ELF-1 (cell line): ENCODE data around the gene CD226.
A peak's percentile ranks its signal among the peaks of the same experiment; 100 is the strongest.
"Not testable (repeated sequence)": the region's sequence is repeated elsewhere in the genome, so short reads cannot be mapped to it uniquely, and the experiment has no call there.

Experiments
- DNase-seq: peaks from one replicate; pipeline ENCODE4 v3.0.0-alpha.2; 2016; ENCODE audit warnings: low read depth, low spot score

CD226 gene

DNA sequence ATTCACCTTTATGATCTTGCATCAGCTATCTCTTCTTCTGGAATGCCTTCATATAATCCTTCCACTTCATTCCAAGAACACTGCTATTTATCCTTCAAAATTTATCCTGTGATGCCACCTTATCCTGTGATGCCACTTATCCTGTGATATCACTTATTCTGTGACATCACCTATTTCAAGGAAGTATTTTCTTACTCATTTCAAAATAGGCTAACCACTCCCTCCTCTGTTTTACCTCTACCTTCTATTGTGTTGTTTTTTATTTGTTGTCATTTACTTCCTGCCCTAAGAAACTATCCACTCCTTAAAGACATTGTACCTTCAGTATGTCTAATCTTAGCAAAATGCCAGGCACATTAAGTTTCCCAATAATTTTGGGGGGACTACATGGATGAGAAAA lies 38.8 kb downstream of the CD226 start:
- DNase-seq, result no peak

DNA sequence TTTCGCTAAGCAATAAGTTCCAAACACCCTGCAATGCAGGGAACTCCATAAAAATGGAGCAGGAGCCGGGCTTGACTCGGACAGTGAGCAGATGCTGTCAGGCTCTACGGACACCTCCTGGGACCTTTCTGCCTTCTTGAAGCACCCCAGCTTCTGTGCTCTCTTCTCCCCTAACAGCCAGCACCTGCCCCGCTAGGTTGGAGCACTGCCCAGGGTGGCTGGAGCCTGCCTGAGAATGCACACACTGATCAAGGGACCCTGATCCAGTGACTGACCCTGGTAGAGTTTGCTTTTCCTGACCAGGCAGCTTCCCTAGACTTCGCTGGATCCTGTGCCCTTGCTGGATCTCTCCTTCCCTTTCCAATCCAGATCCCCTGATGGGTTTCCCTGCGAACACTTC lies 40.9 kb downstream of the CD226 start:
- DNase-seq, result no peak

- DNase-seq, result no peak
Observed at GRCh38 chr18:69900941-69901340, 46.7 kb downstream of the CD226 start.

- not testable (repeated sequence) for DNase-seq
Observed at GRCh38 chr18:69899154-69899923, 48.3 kb downstream of the CD226 start.

- DNase-seq, result no peak
Observed at GRCh38 chr18:69898241-69898861, 49.3 kb downstream of the CD226 start.

- DNase-seq, result no peak
Observed at GRCh38 chr18:69897397-69898108, 50.1 kb downstream of the CD226 start.

- DNase-seq, result peak; percentile 14
Observed at GRCh38 chr18:69895066-69896047, 52.3 kb downstream of the CD226 start.

GRCh38 chr18:69894467-69894866 lies 53.2 kb downstream of the CD226 start:
- DNase-seq, result no peak

GRCh38 chr18:69890558-69890957 lies 57.1 kb downstream of the CD226 start:
- DNase-seq, result no peak

DNA sequence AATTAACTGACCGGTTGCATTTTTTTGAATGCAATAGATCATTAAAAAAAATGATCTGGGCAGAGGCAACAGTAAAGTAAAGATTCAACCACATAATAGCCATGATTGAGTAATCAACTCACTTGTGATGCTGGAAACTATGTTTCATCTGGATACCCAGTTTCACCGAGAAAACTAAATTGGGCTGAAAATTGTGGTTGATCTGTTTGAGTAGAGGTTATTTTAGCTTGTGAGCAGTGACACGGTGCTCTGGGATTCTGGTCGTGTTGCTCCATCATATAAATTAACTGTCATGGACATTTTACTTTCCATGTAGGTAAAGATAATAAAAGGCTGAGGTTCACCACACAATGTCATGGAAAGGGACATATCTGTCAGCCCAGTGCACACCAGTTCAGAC lies 58.7 kb downstream of the CD226 start:
- no peak for DNase-seq

- no peak for DNase-seq
Observed at GRCh38 chr18:69887256-69887655, 60.4 kb downstream of the CD226 start.

DNA sequence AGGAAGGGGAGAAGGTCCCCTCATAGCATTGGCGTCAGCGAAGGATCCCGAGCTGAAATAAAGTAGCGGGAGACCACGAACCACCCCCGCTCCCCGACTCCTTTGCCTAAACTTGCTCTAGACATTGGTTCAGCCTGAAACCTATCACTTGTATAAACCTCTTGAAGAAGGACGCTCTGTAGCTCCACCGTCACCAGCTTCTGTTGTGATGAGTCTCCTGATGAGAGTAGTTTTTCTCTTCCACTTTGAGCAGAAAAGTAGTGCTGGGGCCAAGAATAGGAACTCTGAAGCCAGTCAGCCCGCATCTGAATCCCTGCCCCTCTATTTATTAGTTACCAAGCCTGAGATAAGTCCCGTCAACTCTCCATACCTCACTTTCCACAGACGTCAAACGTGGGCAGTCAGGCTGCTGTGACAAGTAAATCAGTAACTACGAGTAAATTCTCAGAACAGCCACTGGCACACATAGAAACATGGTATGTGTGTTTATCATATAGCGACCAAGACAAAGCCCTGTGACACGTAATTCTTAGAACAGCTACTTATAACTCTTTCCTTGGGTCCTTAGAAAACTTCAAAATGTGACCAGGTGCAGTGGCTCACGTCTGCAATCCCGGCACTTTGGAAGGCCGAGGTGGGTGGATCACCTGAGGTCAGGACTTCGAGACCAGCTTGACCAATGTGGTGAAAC lies 61.7 kb downstream of the CD226 start:
- DNase-seq, result no peak

DNA sequence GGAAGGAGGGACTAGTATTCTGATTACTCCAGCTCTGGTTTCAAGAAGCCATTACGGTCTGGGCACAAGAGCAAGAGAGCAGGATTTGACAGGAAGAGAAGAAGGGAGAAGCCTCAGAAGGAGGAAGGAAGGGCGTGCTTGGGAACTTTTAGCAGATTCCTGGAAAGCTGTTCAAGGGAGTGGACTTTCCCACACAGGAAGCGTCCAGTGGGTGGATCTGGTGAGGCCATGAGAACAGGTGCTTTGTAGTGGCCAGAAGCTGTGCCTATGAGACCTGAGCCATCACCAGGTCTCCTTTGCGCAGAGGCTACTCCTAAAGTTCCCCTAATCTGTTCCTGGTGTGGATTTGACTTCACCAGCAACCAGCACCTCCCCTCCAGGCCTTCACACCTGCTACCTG lies 62.3 kb downstream of the CD226 start:
- DNase-seq, result no peak

- DNase-seq, result no peak
Observed at GRCh38 chr18:69883781-69884180, 63.9 kb downstream of the CD226 start.

DNA sequence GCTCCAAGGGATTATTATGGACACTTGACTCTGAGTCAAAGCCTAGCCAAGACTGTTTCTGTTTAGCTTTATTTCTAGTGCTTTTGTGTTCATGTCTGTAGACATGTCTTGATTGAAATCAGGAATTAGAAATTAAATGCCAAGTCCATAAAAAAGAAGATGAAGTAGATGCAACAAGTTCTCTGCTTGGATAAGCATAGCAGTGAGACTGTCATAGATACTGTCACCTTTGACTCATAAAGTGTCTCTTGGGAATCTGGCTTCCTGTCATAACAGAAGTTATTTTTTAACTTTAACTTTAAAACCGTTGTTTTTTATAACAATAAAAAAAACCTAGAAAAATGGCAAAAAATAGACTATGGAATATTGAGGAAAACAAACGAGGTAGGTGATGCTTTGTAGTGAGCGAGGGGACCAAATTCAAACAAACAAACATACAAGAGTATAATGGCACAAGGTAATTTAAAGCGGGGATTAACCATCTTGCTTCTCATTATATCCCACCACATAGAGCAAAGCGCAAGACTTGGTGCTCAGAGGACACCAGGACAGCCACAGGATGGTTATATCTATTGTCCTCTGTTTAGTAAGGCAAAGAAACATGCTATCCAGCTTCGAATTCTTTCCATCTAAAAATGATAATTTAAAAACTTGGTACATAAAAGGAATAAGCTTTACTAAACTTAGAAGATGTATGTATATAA lies 64.6 kb downstream of the CD226 start:
- DNase-seq, result no peak

DNA sequence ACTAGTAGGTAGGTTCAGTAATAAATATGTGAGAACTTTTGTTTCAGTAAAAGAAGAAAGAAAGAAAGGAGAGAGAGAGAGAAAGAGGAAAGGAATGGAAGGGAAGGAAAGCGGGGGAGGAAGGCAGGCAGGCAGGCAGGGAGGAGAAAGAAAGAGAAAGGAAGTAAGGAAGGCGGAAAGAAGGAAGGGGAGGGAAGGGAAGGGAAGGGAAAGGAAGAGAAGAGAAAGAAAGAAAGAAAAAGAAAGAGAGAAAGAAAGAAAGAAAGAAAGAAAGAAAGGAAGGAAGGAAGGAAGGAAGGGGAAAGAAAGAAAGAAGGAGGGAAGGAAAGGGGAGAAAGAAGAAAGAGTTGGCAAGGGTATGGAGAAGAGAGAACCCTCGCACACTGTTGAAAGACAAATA lies 67.6 kb downstream of the CD226 start:
- no peak for DNase-seq

- DNase-seq, result not testable (repeated sequence)
Observed at GRCh38 chr18:69879051-69879450, 68.6 kb downstream of the CD226 start.

GRCh38 chr18:69878213-69878933 lies 69.3 kb downstream of the CD226 start:
- no peak for DNase-seq

DNA sequence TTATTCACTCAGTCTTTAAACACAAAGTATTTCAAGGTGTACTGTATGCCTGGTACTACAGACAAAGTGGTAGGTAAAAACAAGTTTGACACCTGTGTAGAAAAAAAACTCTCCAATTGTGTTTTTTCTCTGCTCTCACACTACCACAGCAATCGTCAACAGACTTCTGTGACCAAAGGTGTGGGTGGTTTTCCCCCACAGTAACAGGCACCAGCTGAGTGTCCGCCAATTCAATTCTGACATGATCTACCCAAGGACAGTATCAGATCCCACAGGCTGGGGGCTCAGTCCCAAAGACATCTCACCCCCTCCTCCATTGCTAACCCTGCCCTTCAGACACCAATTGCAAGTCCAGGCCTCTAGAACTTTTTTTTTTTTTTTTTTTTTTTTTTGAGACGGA lies 71.2 kb downstream of the CD226 start:
- DNase-seq, result no peak

DNA sequence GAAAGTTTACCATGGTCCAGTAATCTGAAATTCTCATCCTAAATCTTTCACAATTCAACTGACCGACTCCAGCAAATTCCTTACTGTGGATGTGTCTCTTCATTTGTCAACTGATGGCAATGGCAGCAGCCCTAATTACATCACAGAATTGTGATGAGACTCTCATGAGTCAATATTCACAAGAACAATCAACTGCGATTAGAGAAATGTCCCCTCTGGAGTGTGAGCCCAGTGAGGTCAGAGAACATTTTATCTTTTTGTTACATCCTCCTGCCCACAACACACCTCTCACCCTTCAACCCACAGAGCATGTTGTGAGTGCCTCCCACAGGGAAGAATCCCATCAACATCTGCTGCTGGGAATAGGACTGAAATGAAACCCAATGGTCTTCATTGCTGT lies 73.6 kb downstream of the CD226 start:
- no peak for DNase-seq
